GM21390 (cell line): ENCODE results near the gene OR4D6.
"Not testable (repeated sequence)": the region's sequence is repeated elsewhere in the genome, so short reads cannot be mapped to it uniquely, and the experiment has no call there.

ENCODE experiments used
- ATAC-seq: cut with Tn5 transposase; IDR thresholded peaks from one replicate; pipeline ENCODE4 v1.9.1; 2021; ENCODE audit not compliant: unreplicated experiment

The OR4D6 gene

GRCh38 chr11:59456661-59457060 is at the start of gene OR4D6:
OR4D6 (plus strand) TSS chr11:59456961; CDS start chr11:59456961, 0 bp downstream.
- no peak for ATAC-seq

- no peak for ATAC-seq
Measured at GRCh38 chr11:59413646-59414045, 43.1 kb upstream of the OR4D6 start.

DNA sequence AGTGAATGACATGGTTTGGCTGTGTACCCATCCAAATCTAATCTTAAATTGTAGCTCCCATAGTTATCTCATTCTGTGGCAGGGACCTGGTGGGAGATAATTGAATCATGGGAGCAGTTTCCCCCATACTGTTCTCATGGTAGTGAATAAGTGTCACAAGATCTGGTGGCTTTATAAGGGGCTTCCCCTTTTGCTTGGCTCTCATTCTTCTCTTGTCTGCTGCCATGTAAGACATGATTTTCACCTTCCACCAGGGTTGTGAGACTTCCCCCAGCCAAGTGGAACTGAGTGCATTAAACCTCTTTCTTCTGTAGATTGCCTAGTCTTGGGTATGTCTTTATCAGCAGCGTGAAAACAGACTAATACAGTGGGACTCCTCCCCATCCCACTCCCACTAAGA is 41.6 kb upstream of the OR4D6 start:
- ATAC-seq, result no peak

DNA sequence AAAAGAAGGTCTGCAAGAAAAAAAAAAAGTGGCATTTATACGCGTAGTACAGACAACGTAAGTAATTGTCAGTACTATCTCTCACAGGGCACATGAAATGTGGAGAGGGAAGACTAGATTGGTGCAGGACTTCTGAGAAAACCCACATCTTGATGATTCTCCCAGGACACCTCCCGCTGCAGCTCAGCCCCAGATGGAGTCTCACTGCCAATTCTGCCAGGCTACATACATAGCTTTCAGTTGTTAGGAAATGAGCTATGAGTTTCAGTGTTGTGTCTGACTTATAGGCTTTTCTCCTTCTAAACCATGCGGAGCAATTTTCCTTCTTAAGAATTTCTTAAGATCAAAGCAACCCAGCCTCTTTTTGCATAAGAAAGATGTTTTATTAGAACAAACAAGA is 40.1 kb upstream of the OR4D6 start:
- no peak for ATAC-seq

GRCh38 chr11:59417023-59417422 is 39.7 kb upstream of the OR4D6 start:
- no peak for ATAC-seq

GRCh38 chr11:59418156-59418555 is 38.6 kb upstream of the OR4D6 start:
- ATAC-seq, result no peak

GRCh38 chr11:59423835-59424234 is 32.9 kb upstream of the OR4D6 start:
- ATAC-seq, result no peak

DNA sequence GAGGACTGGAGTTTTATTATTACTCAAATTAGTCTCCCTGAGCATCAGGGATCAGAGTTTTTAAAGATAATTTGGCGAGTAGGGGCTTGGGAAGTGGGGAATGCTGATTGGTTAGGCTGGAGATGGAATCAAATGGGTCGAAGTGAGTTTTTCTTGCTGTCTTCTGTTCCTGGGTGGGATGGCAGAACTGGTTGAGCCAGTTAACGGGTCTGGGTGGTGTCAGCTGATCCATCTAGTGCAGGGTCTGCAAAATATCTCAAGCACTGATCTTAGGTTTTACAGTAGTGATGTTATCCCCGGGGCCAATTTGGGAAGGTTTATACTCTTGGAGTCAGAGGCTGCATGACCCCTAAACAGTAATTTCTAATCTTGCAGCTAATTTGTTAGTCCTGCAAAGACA is 31.6 kb upstream of the OR4D6 start:
- no peak for ATAC-seq

DNA sequence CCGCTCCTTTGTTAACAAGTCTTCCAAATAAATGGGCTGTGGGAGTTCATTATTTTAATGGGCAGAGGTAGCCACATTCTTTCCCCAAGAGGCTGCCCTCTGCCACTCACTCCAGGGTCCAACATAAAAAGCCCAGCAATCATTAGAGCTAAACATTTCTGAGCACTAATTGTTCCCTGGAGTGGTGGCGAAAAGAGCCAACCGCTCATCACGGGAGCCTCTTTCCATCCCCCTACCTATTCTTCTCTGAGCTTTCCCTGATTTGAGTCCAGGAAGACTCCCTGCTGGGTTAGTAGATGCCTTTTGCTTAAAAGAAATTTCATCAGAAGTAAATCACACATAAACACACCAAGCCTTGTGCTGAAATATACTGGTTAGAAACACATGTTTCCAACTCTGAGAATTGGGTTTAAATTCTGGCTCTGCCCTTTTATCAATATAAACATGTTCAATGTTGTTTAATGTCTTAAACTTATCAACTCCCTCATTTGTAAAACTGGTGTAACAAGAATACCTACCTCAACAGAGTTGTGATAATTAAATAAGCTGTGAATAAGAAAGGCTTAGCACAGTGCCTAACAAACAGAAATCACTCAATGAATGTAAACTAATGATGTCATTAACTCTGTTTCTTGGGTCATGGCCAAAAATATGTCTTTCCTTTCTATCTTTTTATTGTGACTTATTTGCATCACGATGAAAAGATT is 30.2 kb upstream of the OR4D6 start, which contains the start of gene OR5A2:
OR5A2 (minus strand) TSS at position 53 of the 707 bp plus-strand sequence. CDS start 3,460 bp downstream, outside the sequence.
- no peak for ATAC-seq

DNA sequence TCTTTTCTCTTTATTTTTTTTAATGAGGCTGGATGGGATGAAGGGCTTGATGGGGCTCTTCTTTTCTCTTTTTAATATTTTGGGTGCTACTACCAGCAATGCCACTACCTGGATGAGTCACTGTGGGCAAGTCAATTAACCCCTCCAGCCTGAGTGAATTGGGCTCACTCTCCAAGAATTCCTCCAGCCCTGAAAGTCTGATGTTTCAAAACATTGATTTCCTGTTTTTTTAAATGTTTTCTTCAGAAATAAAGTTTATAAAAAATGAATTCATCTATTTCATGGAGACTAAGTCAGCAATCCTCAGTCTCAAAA is 29.7 kb upstream of the OR4D6 start:
- no peak for ATAC-seq

GRCh38 chr11:59429924-59430516 is 26.7 kb upstream of the OR4D6 start:
- ATAC-seq, result peak; percentile 82

DNA sequence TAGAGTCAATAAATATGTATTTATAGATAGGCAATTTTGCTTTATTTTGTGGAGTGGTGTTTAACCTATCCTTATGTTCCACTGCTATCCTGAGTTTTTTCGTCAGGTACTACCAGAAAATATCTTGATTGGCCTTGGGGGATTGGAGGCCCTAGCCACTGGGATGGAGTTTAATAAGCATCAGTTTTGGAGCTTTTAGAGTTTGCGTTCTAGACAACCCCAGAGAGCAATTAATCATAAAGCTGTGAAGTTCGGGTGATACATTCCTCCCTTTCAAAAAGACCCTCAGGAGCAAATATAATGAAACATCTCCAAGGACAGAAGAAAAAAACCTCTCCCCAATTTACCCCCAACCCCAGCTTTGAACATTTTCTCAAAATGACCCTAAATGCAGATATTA is 20.6 kb upstream of the OR4D6 start, which contains the start of gene OR5A1:
OR5A1 (plus strand) TSS at position 301 of the 400 bp plus-strand sequence. CDS start 6,700 bp downstream, outside the sequence.
- ATAC-seq, result no peak

DNA sequence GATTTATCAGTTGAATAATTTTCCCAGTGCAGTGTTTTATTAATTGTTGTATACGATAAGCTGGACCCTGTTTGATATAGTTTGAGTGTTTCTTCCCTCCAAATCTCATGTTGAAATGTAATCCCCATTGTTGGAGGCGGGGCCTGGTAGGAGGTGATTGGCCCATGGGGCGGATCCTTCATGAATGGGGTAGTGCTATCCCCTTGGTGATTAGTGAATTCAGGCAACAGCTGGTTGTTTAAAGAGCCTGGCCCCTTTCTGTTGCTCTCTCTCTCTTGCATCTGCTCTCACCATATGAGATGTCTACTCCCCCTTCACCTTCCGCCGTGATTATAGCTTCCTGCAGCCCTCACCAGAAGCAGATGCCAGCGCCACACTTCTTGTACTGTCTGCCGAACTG is 19.0 kb upstream of the OR4D6 start:
- ATAC-seq, result no peak

GRCh38 chr11:59445624-59446023 is 11.1 kb upstream of the OR4D6 start:
- ATAC-seq, result not testable (repeated sequence)

DNA sequence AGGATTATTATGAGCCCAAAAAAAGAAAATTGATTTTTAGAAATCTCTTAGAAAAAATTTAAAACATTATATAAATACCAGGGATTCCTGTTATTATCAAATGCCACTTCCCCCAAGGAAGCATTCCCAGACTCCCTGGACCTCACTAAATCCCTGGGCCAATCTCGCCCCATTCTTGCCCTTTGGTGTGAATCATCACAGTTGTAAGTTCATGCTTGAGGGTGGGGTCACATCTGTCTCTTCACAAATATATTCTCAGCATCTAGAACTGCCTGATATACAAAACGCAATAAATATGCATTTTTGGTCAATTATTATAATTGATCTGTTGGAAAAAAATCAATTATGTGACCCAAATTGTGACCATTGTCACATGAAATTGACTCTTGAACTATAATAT is 8.3 kb upstream of the OR4D6 start:
- ATAC-seq, result no peak

- no peak for ATAC-seq
Measured at GRCh38 chr11:59459916-59460315, 3.2 kb downstream of the OR4D6 start.

DNA sequence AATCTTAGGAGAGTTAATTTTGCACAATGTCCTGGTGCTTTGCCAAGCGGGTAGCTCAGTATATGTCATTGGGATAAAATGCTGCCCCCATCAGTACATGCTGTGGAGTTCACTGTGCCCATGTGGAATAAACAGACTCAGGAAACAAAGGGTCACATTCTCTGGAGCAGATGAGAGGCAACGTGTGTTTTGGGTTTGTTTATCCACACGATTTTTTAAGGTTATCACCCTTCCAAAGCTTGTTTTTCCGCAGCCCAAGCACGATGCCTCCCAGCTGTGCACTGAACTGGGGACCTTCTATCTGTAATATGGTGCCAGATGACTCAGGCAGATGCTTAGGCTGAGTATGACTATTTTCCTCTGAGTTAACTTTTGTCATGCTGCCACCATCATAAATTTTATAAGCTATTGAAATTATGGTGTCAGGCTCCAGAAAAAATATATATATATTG is 6.5 kb downstream of the OR4D6 start:
- ATAC-seq, result no peak

GRCh38 chr11:59473015-59473414 is 16.3 kb downstream of the OR4D6 start, which contains the start of gene OR4D10:
OR4D10 (plus strand) TSS chr11:59473315; CDS start chr11:59477430, 4,115 bp downstream.
- no peak for ATAC-seq

DNA sequence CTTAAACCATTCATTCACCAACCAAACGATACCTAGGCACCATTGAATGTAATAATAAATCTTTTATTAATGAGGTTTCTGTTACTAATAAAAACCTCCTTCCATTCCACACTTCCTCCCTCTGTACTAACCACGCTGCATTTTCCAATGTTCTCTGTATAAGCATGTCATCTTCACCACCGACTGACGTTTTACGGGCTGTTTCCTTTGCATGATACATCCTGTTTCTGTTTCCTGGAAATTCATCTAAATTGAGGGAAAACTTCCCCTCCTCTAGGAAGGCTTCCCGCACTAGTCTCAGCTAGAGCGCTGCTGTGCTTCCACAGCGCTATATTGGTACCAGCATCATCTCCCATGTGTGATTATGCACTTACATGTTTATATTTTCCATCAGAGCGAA is 18.4 kb downstream of the OR4D6 start:
- ATAC-seq, result no peak

- no peak for ATAC-seq
Measured at GRCh38 chr11:59479906-59480305, 23.1 kb downstream of the OR4D6 start.

- no peak for ATAC-seq
Measured at GRCh38 chr11:59480359-59480758, 23.6 kb downstream of the OR4D6 start.

GRCh38 chr11:59501931-59502330 is 45.2 kb downstream of the OR4D6 start:
- no peak for ATAC-seq

- ATAC-seq, result no peak
Measured at GRCh38 chr11:59503276-59503675, 46.5 kb downstream of the OR4D6 start, which contains the start of gene OR4D11. OR4D11 (plus strand) TSS chr11:59503576; CDS start chr11:59503576, 0 bp downstream.
